NCI-H2107 (cell line): Measurements from ENCODE around the gene SLC13A3.

Experiments
- DNase-seq: peaks from one replicate; lab custom pipeline; 2025; lab: John Stamatoyannopoulos, UW

SLC13A3 gene

GRCh38 chr20:46605181-46605580, 46.1 kb downstream of the SLC13A3 start:
- no peak for DNase-seq

- DNase-seq: no peak
Measured at GRCh38 chr20:46604551-46605133, 46.6 kb downstream of the SLC13A3 start.

- DNase-seq: no peak
Measured at GRCh38 chr20:46602429-46602828, 48.8 kb downstream of the SLC13A3 start.

- DNase-seq: no peak
Measured at GRCh38 chr20:46601603-46602122, 49.6 kb downstream of the SLC13A3 start.

- no peak for DNase-seq
Measured at GRCh38 chr20:46600286-46600752, 50.9 kb downstream of the SLC13A3 start.

- DNase-seq: no peak
Measured at GRCh38 chr20:46599227-46599987, 51.9 kb downstream of the SLC13A3 start.

- DNase-seq: no peak
Measured at GRCh38 chr20:46595933-46596332, 55.3 kb downstream of the SLC13A3 start.

GRCh38 chr20:46594725-46595124, 56.5 kb downstream of the SLC13A3 start:
- no peak for DNase-seq

GRCh38 chr20:46592580-46593362, 58.5 kb downstream of the SLC13A3 start:
- DNase-seq: no peak

- DNase-seq: no peak
Measured at GRCh38 chr20:46590443-46590842, 60.8 kb downstream of the SLC13A3 start.

GRCh38 chr20:46588532-46589511, 62.4 kb downstream of the SLC13A3 start:
- DNase-seq: no peak

GRCh38 chr20:46587986-46588385, 63.3 kb downstream of the SLC13A3 start:
- DNase-seq: no peak

GRCh38 chr20:46586724-46587123, 64.5 kb downstream of the SLC13A3 start:
- DNase-seq: no peak

GRCh38 chr20:46584508-46584907, 66.8 kb downstream of the SLC13A3 start:
- no peak for DNase-seq

GRCh38 chr20:46583411-46584214, 67.6 kb downstream of the SLC13A3 start:
- DNase-seq: no peak

GRCh38 chr20:46582648-46583047, 68.6 kb downstream of the SLC13A3 start:
- DNase-seq: no peak

- no peak for DNase-seq
Measured at GRCh38 chr20:46581391-46581790, 69.9 kb downstream of the SLC13A3 start.

GRCh38 chr20:46580613-46581205, 70.5 kb downstream of the SLC13A3 start:
- DNase-seq: no peak

GRCh38 chr20:46578745-46579144, 72.5 kb downstream of the SLC13A3 start:
- DNase-seq: no peak

- DNase-seq: no peak
Measured at GRCh38 chr20:46576774-46577395, 74.4 kb downstream of the SLC13A3 start.
